BLaER1 treated with 17β-estradiol and CSF1 and Interleukin-3, amounts not matched to agents 10 nM and 100 nM (cell line): Measurements from ENCODE around the gene DISC1.

Source experiments
- H3K27ac ChIP-seq, 11 experiments: shearing (Covaris generic); formaldehyde crosslinking; 2 replicates each; pipeline ENCODE4 v1.8.1; 2022
- H3K27me3 ChIP-seq, 11 experiments: shearing (Covaris generic); formaldehyde crosslinking; 2 replicates each; pipeline ENCODE4 v1.8.1; 2022
- H3K36me3 ChIP-seq, 11 experiments: shearing (Covaris generic); formaldehyde crosslinking; 2 replicates each; pipeline ENCODE4 v1.8.1; 2022
- H3K4me1 ChIP-seq, 10 experiments: shearing (Covaris generic); formaldehyde crosslinking; 2 replicates each; pipeline ENCODE4 v1.8.1; 2022
- H3K4me2 ChIP-seq, 11 experiments: shearing (Covaris generic); formaldehyde crosslinking; 2 replicates each; pipeline ENCODE4 v1.8.1; 2022
- H3K4me3 ChIP-seq, 10 experiments: shearing (Covaris generic); formaldehyde crosslinking; 2 replicates each; pipeline ENCODE4 v1.8.1; 2022
- H3K9ac ChIP-seq, 11 experiments: shearing (Covaris generic); formaldehyde crosslinking; 2 replicates each; pipeline ENCODE4 v1.8.1; 2022
- H3K9me3 ChIP-seq, 11 experiments: shearing (Covaris generic); formaldehyde crosslinking; replicated peaks in 1 of 11; 2 replicates each; pipeline ENCODE4 v1.8.1; 2022
- H4K20me1 ChIP-seq, 11 experiments: shearing (Covaris generic); formaldehyde crosslinking; 2 replicates each; pipeline ENCODE4 v1.8.1; 2022
- Cebpa-rat ChIP-seq, 11 experiments: shearing (Covaris generic); IDR thresholded peaks; 2 replicates each; pipeline ENCODE4 v1.8.1; 2022

Gene DISC1

GRCh38 chr1:231949277-231950091, 322.9 kb downstream of the DISC1 start:
- Histone ChIP-seq H3K27ac (no peak overlapping the region), H4K20me1 (no peaks in the 10 kb centered on the region), H3K4me2 (no peak overlapping the region), H3K4me3 (no peak overlapping the region), H3K36me3 (peaks cover 0 to 19% (median under 1%) of the 10 kb centered on the region in 11 experiments; a peak in 7 of 22 replicates), H3K9me3 (peaks cover 0 to 14% (median 5%) of the 10 kb centered on the region in 11 experiments; a peak in 6 of 22 replicates), H3K9ac (no peak overlapping the region), H3K27me3 (no peaks in the 10 kb centered on the region), H3K4me1 (no peaks in the 10 kb centered on the region)
- no peak for TF ChIP-seq Cebpa-rat (IDR thresholded peaks at IDR 0.05)

- Histone ChIP-seq H3K4me3 (no peak overlapping the region), H3K9ac (no peak overlapping the region), H3K4me1 (no peaks in the 10 kb centered on the region), H3K27ac (no peak overlapping the region), H3K9me3 (peaks cover 0 to 14% (median 5%) of the 10 kb centered on the region in 11 experiments; a peak in 6 of 22 replicates), H3K27me3 (no peaks in the 10 kb centered on the region), H3K4me2 (no peak overlapping the region), H3K36me3 (peaks cover 0 to 11% (median 0%) of the 10 kb centered on the region in 11 experiments; a peak in 2 of 22 replicates), H4K20me1 (no peaks in the 10 kb centered on the region)
- no peak for TF ChIP-seq Cebpa-rat (IDR thresholded peaks at IDR 0.05)
These were observed 323.9 kb downstream of the DISC1 start for GRCh38 chr1:231950331-231951128.

DNA sequence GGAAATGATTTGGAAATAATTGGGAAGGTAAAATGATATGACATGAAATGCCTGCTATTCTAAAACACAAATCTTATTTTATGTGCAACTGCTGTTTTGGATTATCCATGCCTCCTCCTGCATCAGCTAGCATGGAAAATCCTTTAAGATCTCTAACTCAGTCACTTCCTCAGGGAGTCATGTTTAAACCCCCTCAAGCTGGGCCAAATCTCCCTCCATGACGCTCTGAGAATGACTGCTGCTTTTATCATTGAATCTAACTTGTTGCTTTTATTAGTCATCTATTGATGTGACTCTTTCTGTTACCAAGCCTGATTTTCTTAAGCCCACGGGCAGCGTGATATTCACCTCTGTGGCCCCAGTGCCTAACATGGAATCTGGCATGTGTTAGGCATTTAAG, 324.8 kb downstream of the DISC1 start:
- Histone ChIP-seq H3K4me3 (no peak overlapping the region), H4K20me1 (no peaks in the 10 kb centered on the region), H3K4me1 (no peaks in the 10 kb centered on the region), H3K9me3 (peaks cover 0 to 14% (median 5%) of the 10 kb centered on the region in 11 experiments; a peak in 6 of 22 replicates), H3K4me2 (no peak overlapping the region), H3K27ac (no peak overlapping the region), H3K27me3 (no peaks in the 10 kb centered on the region), H3K9ac (no peak overlapping the region), H3K36me3 (peaks cover 0 to 13% (median 0%) of the 10 kb centered on the region in 11 experiments; a peak in 4 of 22 replicates)
- TF ChIP-seq Cebpa-rat (IDR thresholded peaks at IDR 0.05): no peak

DNA sequence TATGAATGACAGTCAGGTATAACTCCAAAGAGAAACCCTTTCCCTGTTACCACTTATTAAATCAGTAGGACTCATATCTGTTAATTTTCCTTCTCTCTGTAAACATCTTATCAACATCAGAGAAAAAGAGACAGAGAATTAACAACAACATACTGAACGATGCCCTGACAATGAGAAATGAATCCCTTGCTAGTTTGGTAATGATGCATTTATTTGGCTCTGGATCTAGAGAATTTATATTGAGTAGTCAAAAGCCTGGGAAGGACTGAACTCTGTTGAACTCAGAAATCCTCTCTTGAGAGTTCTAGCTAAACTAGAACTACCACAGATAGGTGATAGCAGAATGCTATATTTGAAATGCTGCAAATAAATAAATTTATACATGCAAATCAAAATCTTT, 325.6 kb downstream of the DISC1 start:
- Histone ChIP-seq H3K4me2 (no peak overlapping the region), H3K9ac (no peak overlapping the region), H3K27ac (no peak overlapping the region), H3K4me3 (no peak overlapping the region), H3K9me3 (peaks cover 0 to 6% (median 1%) of the 10 kb centered on the region in 11 experiments; a peak in 4 of 22 replicates), H3K27me3 (no peaks in the 10 kb centered on the region), H3K36me3 (peaks cover 0 to 16% (median 0%) of the 10 kb centered on the region in 11 experiments; a peak in 4 of 22 replicates), H3K4me1 (no peaks in the 10 kb centered on the region), H4K20me1 (no peaks in the 10 kb centered on the region)
- no peak for TF ChIP-seq Cebpa-rat (IDR thresholded peaks at IDR 0.05)

- Histone ChIP-seq H3K9me3 (no peaks in the 10 kb centered on the region), H3K27me3 (no peaks in the 10 kb centered on the region), H4K20me1 (no peaks in the 10 kb centered on the region), H3K4me3 (no peak overlapping the region), H3K4me2 (no peak overlapping the region), H3K4me1 (no peaks in the 10 kb centered on the region), H3K9ac (no peak overlapping the region), H3K36me3 (peaks cover 0 to 26% (median 0%) of the 10 kb centered on the region in 11 experiments; a peak in 6 of 22 replicates), H3K27ac (no peak overlapping the region)
- TF ChIP-seq Cebpa-rat (IDR thresholded peaks at IDR 0.05): no peak
These were observed 327.1 kb downstream of the DISC1 start for GRCh38 chr1:231953660-231954059.

GRCh38 chr1:231954751-231955150, 328.2 kb downstream of the DISC1 start:
- Histone ChIP-seq H3K4me1 (no peaks in the 10 kb centered on the region), H3K27ac (no peak overlapping the region), H3K4me3 (no peak overlapping the region), H4K20me1 (no peaks in the 10 kb centered on the region), H3K9ac (no peak overlapping the region), H3K4me2 (no peak overlapping the region), H3K9me3 (no peaks in the 10 kb centered on the region), H3K27me3 (no peaks in the 10 kb centered on the region), H3K36me3 (peaks cover 0 to 37% (median 0%) of the 10 kb centered on the region in 11 experiments; a peak in 10 of 22 replicates)
- TF ChIP-seq Cebpa-rat (IDR thresholded peaks at IDR 0.05): no peak

DNA sequence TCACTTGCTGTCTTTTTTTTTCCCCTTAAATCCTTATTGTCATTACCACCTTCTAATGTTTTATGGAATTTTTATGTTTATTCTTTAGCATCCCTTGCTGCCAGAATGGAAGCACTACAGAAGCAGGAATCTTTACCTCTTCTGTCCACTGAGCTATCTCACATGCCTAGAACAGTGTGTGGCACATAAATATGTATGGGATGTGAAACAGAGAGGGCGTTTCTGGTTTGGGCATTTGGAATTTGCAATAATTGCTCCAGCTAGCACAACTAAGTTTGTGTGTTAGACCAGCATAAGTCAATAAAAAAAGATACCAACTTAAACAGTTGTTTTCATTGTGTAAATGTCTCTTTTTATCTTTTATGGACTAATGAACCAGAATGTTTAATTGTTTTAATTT, 330.8 kb downstream of the DISC1 start:
- H3K4me3 ChIP-seq: no peak overlapping the region
- H3K9me3 ChIP-seq: peaks cover 0 to 7% (median 0%) of the 10 kb centered on the region in 11 experiments; a peak in 1 of 22 replicates
- TF ChIP-seq Cebpa-rat (IDR thresholded peaks at IDR 0.05): no peak
- no peaks in the 10 kb centered on the region for H3K27me3 ChIP-seq
- no peaks in the 10 kb centered on the region for H4K20me1 ChIP-seq
- no peaks in the 10 kb centered on the region for H3K4me1 ChIP-seq
- no peak overlapping the region for H3K9ac ChIP-seq
- H3K36me3 ChIP-seq: peaks cover 0 to 63% (median 7%) of the 10 kb centered on the region in 11 experiments; a peak in 10 of 22 replicates
- H3K27ac ChIP-seq: no peak overlapping the region
- no peak overlapping the region for H3K4me2 ChIP-seq

GRCh38 chr1:231958448-231958847, 331.9 kb downstream of the DISC1 start:
- TF ChIP-seq Cebpa-rat (IDR thresholded peaks at IDR 0.05): no peak
- Histone ChIP-seq H3K9ac (no peak overlapping the region), H4K20me1 (no peaks in the 10 kb centered on the region), H3K4me1 (peaks cover 0 to 3% (median 0%) of the 10 kb centered on the region in 10 experiments; a peak in 4 of 20 replicates), H3K27ac (no peak overlapping the region), H3K9me3 (peaks cover 0 to 7% (median 0%) of the 10 kb centered on the region in 11 experiments; a peak in 1 of 22 replicates), H3K36me3 (peaks cover 0 to 74% (median 7%) of the 10 kb centered on the region in 11 experiments; a peak in 10 of 22 replicates), H3K27me3 (no peaks in the 10 kb centered on the region), H3K4me3 (no peak overlapping the region), H3K4me2 (no peak overlapping the region)
